GM12878 (cell line): ENCODE data around the gene ADAM19. TPM values are rescaled to one million over a fixed set of nuclear protein-coding genes. Genes with fewer than 3 reads are reported as not detected.

Experiments used
- ATAC-seq: fragments of 200-7000 bp; cut with Tn5 transposase; 3 replicates; pipeline ENCODE4 v1.9.1; 2020; ENCODE audit warnings: mild to moderate bottlenecking, moderate library complexity
- BruUV-seq: library from RNA; stranded (reverse); fragments of 400-500 nt; replicated peaks from 2 replicates; lab custom pipeline; 2021; lab: Mats Ljungman, UMichigan
- CTCF ChIA-PET: fragments of 300-600 bp; sonication (Branson Sonifier 250); formaldehyde crosslinking; extraction: SDS; loops from one replicate; lab custom pipeline; 2021; ENCODE audit warnings: inconsistent platforms; lab: Yijun Ruan, JAX
- POLR2A ChIA-PET: fragments of 350-600 bp; formaldehyde crosslinking; extraction: SDS; loops from one replicate; lab custom pipeline; 2021; ENCODE audit warnings: inconsistent platforms; lab: Charles Lee
- RAD21 ChIA-PET: fragments of 300-600 bp; sonication (Branson Sonifier 250); formaldehyde crosslinking; loops from one replicate; lab custom pipeline; 2023; ENCODE audit warnings: antibody characterized with exemption; ENCODE audit not compliant: unreplicated experiment; lab: Charles Lee
- SMC1A ChIA-PET: fragments of 300-600 bp; sonication (Branson Sonifier 250); formaldehyde crosslinking; loops from one replicate; lab custom pipeline; 2023; ENCODE audit not compliant: unreplicated experiment, uncharacterized antibody; lab: Charles Lee
- DNase-seq: peaks from one replicate; pipeline ENCODE4 v3.0.0-alpha.2; 2011; ENCODE audit warnings: low read depth, low spot score
- FAIRE-seq: peaks from 3 replicates; lab custom pipeline; 2011; peaks lifted over from hg19 to GRCh38; lab: Jason Lieb, UNC
- H2AFZ ChIP-seq: 2 replicates; pipeline ENCODE4 v1.6.0; 2011; ENCODE audit warnings: low read depth, low read length, control low read depth; ENCODE audit not compliant: control insufficient read depth
- H3K27ac ChIP-seq: 2 replicates; pipeline ENCODE4 v1.5.1; 2011; ENCODE audit warnings: control low read depth; ENCODE audit not compliant: control insufficient read depth, insufficient read depth
- H3K27me3 ChIP-seq, 2 experiments: replicated peaks in 1 of 2; 2 replicates each; pipeline versions ENCODE4 v1.6.0 to v1.6.1; 2011; ENCODE audit warnings: low read length in 1 of 2; ENCODE audit not compliant: control insufficient read depth in 2 of 2, insufficient read depth in 2 of 2
- H3K36me3 ChIP-seq, 2 experiments: 2 replicates each; pipeline ENCODE4 v1.5.1; 2011; ENCODE audit warnings: low read length in 1 of 2; ENCODE audit not compliant: control insufficient read depth in 2 of 2, insufficient read depth in 2 of 2
- H3K4me1 ChIP-seq: 2 replicates; pipeline ENCODE4 v1.6.1; 2011; ENCODE audit warnings: mild to moderate bottlenecking, low read length, moderate library complexity, mixed read lengths; ENCODE audit not compliant: control insufficient read depth, insufficient read depth
- H3K4me2 ChIP-seq: 2 replicates; pipeline ENCODE4 v1.6.0; 2011; ENCODE audit warnings: control low read depth; ENCODE audit not compliant: control insufficient read depth, insufficient read depth
- H3K4me3 ChIP-seq: fragments of 200-600 bp; sonication (generic); 2 replicates; pipeline ENCODE4 v1.5.1; 2016
- H3K79me2 ChIP-seq: 2 replicates; pipeline ENCODE4 v1.6.0; 2011; ENCODE audit warnings: low read length; ENCODE audit not compliant: control insufficient read depth, insufficient read depth
- H3K9ac ChIP-seq: 2 replicates; pipeline ENCODE4 v1.8.0; 2011; ENCODE audit warnings: low read length, control low read depth, mixed read lengths; ENCODE audit not compliant: control insufficient read depth, insufficient read depth
- H3K9me3 ChIP-seq: replicated peaks from 3 replicates; pipeline ENCODE4 v1.5.1; 2011; ENCODE audit warnings: mild to moderate bottlenecking, low read length; ENCODE audit not compliant: control insufficient read depth, insufficient read depth
- H4K20me1 ChIP-seq: 2 replicates; pipeline ENCODE4 v1.6.0; 2011; ENCODE audit not compliant: control insufficient read depth, insufficient read depth
- EED ChIP-seq: sonication (generic); IDR thresholded peaks from 2 replicates; pipeline ENCODE4 v1.6.1; 2016; ENCODE audit warnings: antibody characterized with exemption, low read depth
- GATAD2B ChIP-seq: fragments of 450-650 bp; conservative IDR thresholded peaks from 2 replicates; pipeline ENCODE4 v1.6.1; 2017; ENCODE audit warnings: low read depth, mild to moderate bottlenecking, moderate library complexity
- HDAC6 ChIP-seq: fragments of 200-600 bp; sonication (generic); IDR thresholded peaks from one replicate; pipeline ENCODE4 v1.8.0; 2017; ENCODE audit warnings: antibody characterized with exemption; ENCODE audit not compliant: unreplicated experiment
- NFXL1 ChIP-seq: fragments of 450-650 bp; IDR thresholded peaks from 2 replicates; pipeline ENCODE4 v1.6.1; 2017; ENCODE audit warnings: antibody characterized with exemption, mild to moderate bottlenecking, borderline replicate concordance
- NFYB ChIP-seq: IDR thresholded peaks from 2 replicates; pipeline ENCODE4 v1.6.1; 2011; ENCODE audit warnings: low read depth, mild to moderate bottlenecking, low read length, improper control_type of control experiment, moderate library complexity; ENCODE audit not compliant: insufficient read depth
- SIN3A ChIP-seq: IDR thresholded peaks from 2 replicates; pipeline ENCODE4 v1.6.1; 2012; ENCODE audit warnings: low read depth, low read length, improper control_type of control experiment
- YY1 ChIP-seq: IDR thresholded peaks from 2 replicates; pipeline ENCODE4 v1.6.1; 2011; ENCODE audit warnings: low read depth, mild to moderate bottlenecking, low read length
- WGBS: methylation state at CpG from one replicate; pipeline ENCODE4 v1.1.6; 2016; ENCODE audit warnings: low lambda C conversion rate; ENCODE audit not compliant: insufficient replicate concordance, insufficient coverage; ENCODE audit errors: missing lambda C conversion rate; 5-methylcytosine and 5-hydroxymethylcytosine counted together
- in situ Hi-C: fragments of 300-500 bp; cut with MboI; formaldehyde crosslinking; loops from 9 replicates; pipeline ENCODE4 v1.14.3; 2018; ENCODE audit warnings: mixed read lengths
- intact Hi-C: fragments of 100-400 bp; cut with micrococcal nuclease; formaldehyde crosslinking; loops from one replicate; pipeline ENCODE4 v1.14.2; 2022; ENCODE audit not compliant: unreplicated experiment
- polyA plus RNA-seq, 11 experiments: library from polyadenylated mRNA; depleted of rRNA in 4 of 11; unstranded in 6 of 11; stranded (reverse) in 5 of 11; fragments of >200 nt; fragmentation: Nextera tagmentation in 4 of 11; fragmentation: Illumina TruSeq in 1 of 11; extraction: Ambion mirVana in 4 of 11; extraction: Trizol in 1 of 11; gene quantifications; 1 replicate in 1 of 11; 2 replicates in 10 of 11; pipeline versions ENCODE4 v1.2.1 to v1.2.3, GENCODE V29; 2011 to 2016; ENCODE audit warnings: inconsistent platforms in 2 of 11, missing spikeins in 2 of 11, low read depth in 1 of 11
- total RNA-seq, 4 experiments: library from RNA; depleted of rRNA in 3 of 4; stranded (reverse); fragments of >200 nt in 3 of 4; fragmentation: Illumina TruSeq in 1 of 4; extraction: Trizol in 1 of 4; gene quantifications; 2 replicates each; pipeline versions ENCODE4 v1.2.1 to v1.2.3, GENCODE V29; 2013 to 2021
- TF ChIP-seq, protein P1 (sequence below): fragments of 450-650 bp; IDR thresholded peaks from 2 replicates; pipeline ENCODE4 v1.6.1; 2017; ENCODE audit warnings: mild to moderate bottlenecking, low read depth, inconsistent platforms; ENCODE audit not compliant: poor library complexity, severe bottlenecking
- TF ChIP-seq, protein P2 (sequence below): IDR thresholded peaks from 2 replicates; pipeline ENCODE4 v1.6.1; 2012; ENCODE audit warnings: low read length, inconsistent platforms

The ADAM19 gene
- total and polyA plus RNA-seq, 10 of the 15 experiments (the other 5 are each of a cell fraction or from before 2014, with no cell fraction given) = 16.0 to 92.8 (median 44.7) TPM

GRCh38 chr5:157540707-157541446 lies 34.7 kb downstream of the ADAM19 start (continued):
- TF ChIP-seq NFYB = no peak
- TF ChIP-seq, all 136 proteins: peak for 46

DNA sequence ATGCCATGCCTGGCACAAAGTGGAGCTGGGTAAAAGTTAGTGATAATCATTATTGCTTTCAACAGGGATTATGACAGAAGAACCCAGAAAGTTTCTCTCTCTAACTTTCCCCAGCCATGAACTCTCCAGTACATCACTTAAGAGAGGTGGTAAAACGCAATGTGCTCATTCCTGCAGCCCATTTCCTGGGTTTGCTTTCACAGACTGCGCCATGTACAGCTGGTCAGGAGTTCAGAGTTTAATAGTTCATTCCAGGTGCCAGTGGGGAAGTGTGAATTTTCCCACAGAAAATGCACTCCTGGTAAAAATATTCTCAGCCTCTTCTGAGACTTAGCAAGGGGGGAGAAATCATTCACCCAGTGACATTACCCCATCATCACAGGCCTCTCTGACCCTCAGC lies 35.5 kb downstream of the ADAM19 start:
- RAD21 ChIA-PET = interaction anchor here (0.9 to 3.5 kb wide), 11 partner anchors 10 to 109 kb away, joined by 3 to 36 read pairs (median 10); no protein-coding TSS in a partner anchor
- SMC1A ChIA-PET = interaction anchor here (0.6 to 4.5 kb wide), 14 partner anchors 11 to 178 kb away, joined by 3 to 40 read pairs (median 6); no protein-coding TSS in a partner anchor
- in situ Hi-C loops (no loop called here), intact Hi-C loops (loop anchor here (1.0 to 2.0 kb wide), 4 partner anchors 19 to 56 kb away; no protein-coding TSS in a partner anchor)
- Histone ChIP-seq H3K9ac (peak overlapping the region; percentile 77), H3K27me3 (no peaks in the 10 kb centered on the region), H3K4me2 (peak overlapping the region; percentile 90), H3K27ac (peak overlapping the region; percentile 92), H3K36me3 (peaks cover 0 to 10% of the 10 kb centered on the region in 2 experiments; a peak in 3 of 4 replicates), H4K20me1 (no peaks in the 10 kb centered on the region), H3K4me3 (peak overlapping the region; percentile 56), H3K4me1 (peaks cover 44% of the 10 kb centered on the region), H2AFZ (peak overlapping the region; percentile 54), H3K79me2 (peaks cover 22% of the 10 kb centered on the region), H3K9me3 (no peaks in the 10 kb centered on the region)
- no peak for FAIRE-seq
- peak; percentile 44 for ATAC-seq
- CTCF ChIA-PET = interaction anchor here (1.0 to 3.5 kb wide), 6 partner anchors 21 to 203 kb away, joined by 3 to 27 read pairs (median 6); partner anchors contain the start of gene LSM11
- POLR2A ChIA-PET = interaction anchor here (0.7 to 2.7 kb wide), 7 partner anchors 16 to 57 kb away, joined by 3 to 11 read pairs (median 4); no protein-coding TSS in a partner anchor
- TF ChIP-seq, protein P1, sequence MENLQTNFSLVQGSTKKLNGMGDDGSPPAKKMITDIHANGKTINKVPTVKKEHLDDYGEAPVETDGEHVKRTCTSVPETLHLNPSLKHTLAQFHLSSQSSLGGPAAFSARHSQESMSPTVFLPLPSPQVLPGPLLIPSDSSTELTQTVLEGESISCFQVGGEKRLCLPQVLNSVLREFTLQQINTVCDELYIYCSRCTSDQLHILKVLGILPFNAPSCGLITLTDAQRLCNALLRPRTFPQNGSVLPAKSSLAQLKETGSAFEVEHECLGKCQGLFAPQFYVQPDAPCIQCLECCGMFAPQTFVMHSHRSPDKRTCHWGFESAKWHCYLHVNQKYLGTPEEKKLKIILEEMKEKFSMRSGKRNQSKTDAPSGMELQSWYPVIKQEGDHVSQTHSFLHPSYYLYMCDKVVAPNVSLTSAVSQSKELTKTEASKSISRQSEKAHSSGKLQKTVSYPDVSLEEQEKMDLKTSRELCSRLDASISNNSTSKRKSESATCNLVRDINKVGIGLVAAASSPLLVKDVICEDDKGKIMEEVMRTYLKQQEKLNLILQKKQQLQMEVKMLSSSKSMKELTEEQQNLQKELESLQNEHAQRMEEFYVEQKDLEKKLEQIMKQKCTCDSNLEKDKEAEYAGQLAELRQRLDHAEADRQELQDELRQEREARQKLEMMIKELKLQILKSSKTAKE = no peak
- TF ChIP-seq EED = peak; percentile 46; the same call in 1 of the 2 replicates
- no peak for TF ChIP-seq HDAC6
- no peak for TF ChIP-seq GATAD2B
- TF ChIP-seq SIN3A = no peak
- TF ChIP-seq, protein P2, sequence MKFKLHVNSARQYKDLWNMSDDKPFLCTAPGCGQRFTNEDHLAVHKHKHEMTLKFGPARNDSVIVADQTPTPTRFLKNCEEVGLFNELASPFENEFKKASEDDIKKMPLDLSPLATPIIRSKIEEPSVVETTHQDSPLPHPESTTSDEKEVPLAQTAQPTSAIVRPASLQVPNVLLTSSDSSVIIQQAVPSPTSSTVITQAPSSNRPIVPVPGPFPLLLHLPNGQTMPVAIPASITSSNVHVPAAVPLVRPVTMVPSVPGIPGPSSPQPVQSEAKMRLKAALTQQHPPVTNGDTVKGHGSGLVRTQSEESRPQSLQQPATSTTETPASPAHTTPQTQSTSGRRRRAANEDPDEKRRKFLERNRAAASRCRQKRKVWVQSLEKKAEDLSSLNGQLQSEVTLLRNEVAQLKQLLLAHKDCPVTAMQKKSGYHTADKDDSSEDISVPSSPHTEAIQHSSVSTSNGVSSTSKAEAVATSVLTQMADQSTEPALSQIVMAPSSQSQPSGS = no peak
- TF ChIP-seq YY1 = peak; percentile 13; the same call in 1 of the 2 replicates
- TF ChIP-seq NFXL1 = no peak
- DNase-seq = no peak
- BruUV-seq = TSS peak; percentile 45
- 3% methylated on average over 2 of the region's 2 CpGs for WGBS
